ENCODE data around the gene PICK1.

- TF ChIP-seq CTCF (IDR thresholded peaks at IDR 0.05) (no peak), REST (IDR thresholded peaks at IDR 0.05; ENCODE audit: insufficient read depth in 1 of 2, low read depth in 2 of 2, low read length in 1 of 2) (no peak), TCF7L2 (IDR thresholded peaks at IDR 0.05; ENCODE audit: low read depth, low read length) (no peak), POLR2AphosphoS5 (IDR thresholded peaks at IDR 0.05; ENCODE audit: low read depth, low read length) (no peak)
Measured at GRCh38 chr22:38074181-38075104, 17.2 kb downstream of the PICK1 start.
